Measurements from ENCODE around the gene DAB1. TPM values are rescaled to one million over a fixed set of nuclear protein-coding genes. Genes with fewer than 3 reads are reported as not detected.

The DAB1 gene
- total and polyA plus RNA-seq, 2 of the 8 experiments (the other 6 are each of a cell fraction or from before 2014, with no cell fraction given), result 4.4 to 11.8 TPM

GRCh38 chr1:56954664-56955063 lies 469.2 kb downstream of the DAB1 start:
- 88% methylated on average over 1 of the region's 1 CpG; no CpG with 5 or more reads in 1 of the 2 experiments for WGBS, 2 experiments (ENCODE audit: extremely low coverage in 1 of 2, insufficient coverage in 1 of 2, insufficient read length in 1 of 2, insufficient replicate concordance in 2 of 2, low coverage in 1 of 2, low lambda C conversion rate in 2 of 2, missing lambda C conversion rate in 1 of 2)
- no peak overlapping the region for H3K9ac ChIP-seq (replicated peaks in 1 of 4; ENCODE audit: extremely low read depth in 1 of 4, low read depth in 3 of 4, low read length in 3 of 4)
- H3K14ac ChIP-seq (ENCODE audit: insufficient read length), result no peak overlapping the region
- no peak overlapping the region for H3K18ac ChIP-seq (ENCODE audit: extremely low read depth, low read length)
- H2BK12ac ChIP-seq (ENCODE audit: low read depth, low read length), result no peak overlapping the region
- POLR2A ChIA-PET (ENCODE audit: partially characterized antibody), result no interaction called here
- H2AK5ac ChIP-seq (ENCODE audit: low read depth, low read length), result no peak overlapping the region
- H3K23me2 ChIP-seq (ENCODE audit: low read depth, low read length), result no peaks in the 10 kb centered on the region
- no peak overlapping the region for H3K4ac ChIP-seq (replicated peaks; ENCODE audit: insufficient read length, low read depth, low read length)
- DNase-seq (ENCODE audit: low read depth in 1 of 2, low spot score in 2 of 2) (no peak), FAIRE-seq (no peak)
- no peaks in the 10 kb centered on the region for H3K79me2 ChIP-seq (ENCODE audit: control insufficient read depth in 1 of 2, insufficient read depth in 2 of 2, low read length in 2 of 2)
- H4K20me1 ChIP-seq (replicated peaks in 1 of 2; ENCODE audit: control insufficient read depth in 1 of 2, insufficient read depth in 2 of 2, low read length in 2 of 2), result no peaks in the 10 kb centered on the region
- no peak overlapping the region for H3K56ac ChIP-seq (replicated peaks; ENCODE audit: insufficient read length, low read depth, low read length)
- no peak overlapping the region for H4K5ac ChIP-seq (ENCODE audit: insufficient read length, low read depth, low read length)
- TF ChIP-seq ATF2 (IDR thresholded peaks at IDR 0.05; ENCODE audit: low read length), result no peak
- TF ChIP-seq TAF1 (IDR thresholded peaks at IDR 0.05; ENCODE audit: low read depth, low read length), result no peak
- no peak for TF ChIP-seq CHD1 (IDR thresholded peaks at IDR 0.05; ENCODE audit: low read depth, low read length)
- no peak for TF ChIP-seq RXRA (IDR thresholded peaks at IDR 0.05; ENCODE audit: insufficient read depth, low read depth, low read length)
- TF ChIP-seq RBBP5 (IDR thresholded peaks at IDR 0.05; ENCODE audit: borderline replicate concordance, low read depth, low read length), result no peak
- no peak for TF ChIP-seq SIX5 (IDR thresholded peaks at IDR 0.05; ENCODE audit: low read depth, low read length)
- TF ChIP-seq HDAC2 (IDR thresholded peaks at IDR 0.05; ENCODE audit: borderline replicate concordance in 1 of 2, low read depth in 2 of 2, low read length in 2 of 2), result no peak
- no peak for TF ChIP-seq CTBP2 (IDR thresholded peaks at IDR 0.05; ENCODE audit: borderline replicate concordance, insufficient read depth, insufficient read length, low read length)
- no peak for TF ChIP-seq E2F6 (IDR thresholded peaks at IDR 0.05)
- H2BK20ac ChIP-seq (ENCODE audit: low read length), result no peak overlapping the region
- H3K27me3 ChIP-seq (replicated peaks in 1 of 4; ENCODE audit: control insufficient read depth in 3 of 4, extremely low read depth in 1 of 4, insufficient read depth in 3 of 4, low read length in 3 of 4), result no peaks in the 10 kb centered on the region
- CTCF ChIA-PET (ENCODE audit: partially characterized antibody), result no interaction called here
- H2BK15ac ChIP-seq (ENCODE audit: low read length), result no peak overlapping the region
- H3K4me1 ChIP-seq (replicated peaks in 1 of 4; ENCODE audit: control insufficient read depth in 3 of 4, insufficient read depth in 4 of 4, low read length in 3 of 4), result no peaks in the 10 kb centered on the region
- H3K9me3 ChIP-seq (ENCODE audit: insufficient read depth in 2 of 2, low read depth in 1 of 2, low read length in 1 of 2), result no peaks in the 10 kb centered on the region
- H2BK120ac ChIP-seq (replicated peaks; ENCODE audit: low read depth, low read length), result no peak overlapping the region
- no peak overlapping the region for H4K8ac ChIP-seq (ENCODE audit: extremely low read depth, insufficient read depth, low read length)
- no peaks in the 10 kb centered on the region for H3K79me1 ChIP-seq (ENCODE audit: low read depth, low read length)
- no peaks in the 10 kb centered on the region; a peak in 1 of 8 replicates for H3K36me3 ChIP-seq (ENCODE audit: control insufficient read depth in 2 of 4, insufficient read depth in 4 of 4, low read length in 3 of 4)
- no peak overlapping the region for H2BK5ac ChIP-seq (ENCODE audit: low read depth, low read length)
- H4K91ac ChIP-seq (replicated peaks; ENCODE audit: insufficient read length, low read length), result no peak overlapping the region
- H2AFZ ChIP-seq (ENCODE audit: low read length), result no peak overlapping the region
- no peak overlapping the region for H3K23ac ChIP-seq (ENCODE audit: insufficient read length)
- H3K4me2 ChIP-seq (ENCODE audit: insufficient read depth in 1 of 2, low read depth in 2 of 2, low read length in 2 of 2), result no peak overlapping the region
- H3K27ac ChIP-seq (ENCODE audit: low read depth, low read length), result no peak overlapping the region
- no peak overlapping the region for H3K4me3 ChIP-seq (ENCODE audit: extremely low read depth in 1 of 4, insufficient read depth in 2 of 4, low read depth in 3 of 4, low read length in 4 of 4)

Data from H1 (cell line).